Measurements from ENCODE around the gene KCNQ5. TPM values are rescaled to one million over a fixed set of nuclear protein-coding genes. Genes with fewer than 3 reads are reported as not detected.

KCNQ5 gene
- total RNA-seq, 1 experiment from 2014 or later, result not detected

DNA sequence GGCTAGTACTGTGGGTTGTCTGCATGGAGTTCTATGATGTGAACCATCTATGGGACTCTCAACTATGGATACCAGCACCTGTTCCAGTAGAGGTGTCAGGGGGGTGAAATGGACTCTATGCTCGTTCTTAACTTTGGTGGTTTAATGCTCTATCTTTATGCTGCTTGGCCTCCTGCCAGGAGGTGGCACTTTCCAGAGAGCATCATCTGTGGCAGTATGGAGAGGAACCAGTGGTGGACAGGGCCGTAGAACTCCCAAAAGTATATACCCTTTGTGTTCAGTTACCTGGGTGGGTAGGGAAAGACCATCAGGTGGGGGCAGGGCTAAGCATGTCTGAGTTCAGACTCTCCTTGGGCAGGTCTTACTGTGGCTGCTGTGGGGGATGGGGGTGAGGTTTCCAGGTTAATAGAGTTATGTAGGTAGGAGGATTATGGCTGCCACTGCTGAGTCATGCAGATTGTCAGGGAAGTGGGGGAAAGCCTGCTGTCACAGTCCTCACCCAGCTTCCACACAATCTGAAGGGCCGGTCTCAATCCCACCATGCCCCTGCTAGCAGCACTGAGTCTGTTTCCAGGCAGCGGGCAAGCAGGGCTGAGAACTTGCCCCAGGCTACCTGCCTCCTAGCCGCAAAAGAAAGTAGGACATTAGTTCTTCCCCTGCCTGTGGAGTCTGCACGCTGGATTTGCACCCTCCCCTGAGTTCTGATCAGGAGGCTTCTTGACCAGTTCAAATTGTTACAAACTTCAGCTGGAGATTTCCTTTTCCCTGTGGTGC is 284.0 kb downstream of the KCNQ5 start:
- Histone ChIP-seq H2AFZ (ENCODE audit: low read depth, low read length, poor library complexity, severe bottlenecking) (no peak overlapping the region), H3K4me1 (ENCODE audit: control insufficient read depth in 1 of 2, insufficient read depth in 2 of 2, low read length in 2 of 2) (no peaks in the 10 kb centered on the region), H3K9me3 (ENCODE audit: control insufficient read depth in 1 of 2, insufficient read depth in 1 of 2, low read depth in 1 of 2, low read length in 2 of 2) (no peaks in the 10 kb centered on the region), H3K9me2 (ENCODE audit: insufficient read depth) (no peaks in the 10 kb centered on the region), H3K27me3 (ENCODE audit: insufficient read depth, low read length) (peaks cover 12% of the 10 kb centered on the region; the same call in 1 of the 2 replicates), H3K4me2 (ENCODE audit: low read length) (no peak overlapping the region), H3K36me3 (ENCODE audit: control insufficient read depth in 1 of 2, insufficient read depth in 2 of 2, low read length in 2 of 2) (no peaks in the 10 kb centered on the region), H3K27ac (ENCODE audit: low read depth, low read length) (no peak overlapping the region), H3K4me3 (replicated peaks in 1 of 2; ENCODE audit: low read depth in 1 of 2, low read length in 2 of 2) (no peak overlapping the region), H3K79me2 (ENCODE audit: insufficient read depth, low read length) (no peaks in the 10 kb centered on the region), H4K20me1 (ENCODE audit: insufficient read depth) (no peaks in the 10 kb centered on the region), H3K9ac (ENCODE audit: low read length) (no peak overlapping the region)
- ChIA-PET POLR2A (no interaction called here), RAD21 (ENCODE audit: low non-redundant PET in 1 of 2, low total read pairs in 2 of 2, uncharacterized antibody in 2 of 2, unreplicated experiment in 2 of 2) (no interaction called here), CTCF (no interaction called here)
- no peak for TF ChIP-seq POLR2AphosphoS5 (IDR thresholded peaks at IDR 0.05; ENCODE audit: low read depth, low read length)
- no peak for TF ChIP-seq SRF (IDR thresholded peaks at IDR 0.05; ENCODE audit: low read depth)
- TF ChIP-seq SP1 (IDR thresholded peaks at IDR 0.05; ENCODE audit: low read depth), result no peak
- no peak for TF ChIP-seq EZH2phosphoT487 (IDR thresholded peaks at IDR 0.05; ENCODE audit: borderline replicate concordance)
- no peak for TF ChIP-seq SIN3A (IDR thresholded peaks at IDR 0.05; ENCODE audit: low read depth)
- no peak for TF ChIP-seq ZNF274 (IDR thresholded peaks at IDR 0.05; ENCODE audit: low read depth, low read length)
- TF ChIP-seq EGR1 (IDR thresholded peaks at IDR 0.05; ENCODE audit: low read depth), result no peak
- TF ChIP-seq POLR2A (IDR thresholded peaks at IDR 0.05; ENCODE audit: borderline replicate concordance, extremely low read depth, insufficient read depth, insufficient read length), result no peak
- no peak for TF ChIP-seq FOSL1 (IDR thresholded peaks at IDR 0.05; ENCODE audit: low read depth)
- ATAC-seq, result no peak
- no peak for DNase-seq (ENCODE audit: low read depth, low spot score)
- BruUV-seq (replicated peaks), result no TSS peak
- intact Hi-C loops (cut with micrococcal nuclease), result no loop called here

DNA sequence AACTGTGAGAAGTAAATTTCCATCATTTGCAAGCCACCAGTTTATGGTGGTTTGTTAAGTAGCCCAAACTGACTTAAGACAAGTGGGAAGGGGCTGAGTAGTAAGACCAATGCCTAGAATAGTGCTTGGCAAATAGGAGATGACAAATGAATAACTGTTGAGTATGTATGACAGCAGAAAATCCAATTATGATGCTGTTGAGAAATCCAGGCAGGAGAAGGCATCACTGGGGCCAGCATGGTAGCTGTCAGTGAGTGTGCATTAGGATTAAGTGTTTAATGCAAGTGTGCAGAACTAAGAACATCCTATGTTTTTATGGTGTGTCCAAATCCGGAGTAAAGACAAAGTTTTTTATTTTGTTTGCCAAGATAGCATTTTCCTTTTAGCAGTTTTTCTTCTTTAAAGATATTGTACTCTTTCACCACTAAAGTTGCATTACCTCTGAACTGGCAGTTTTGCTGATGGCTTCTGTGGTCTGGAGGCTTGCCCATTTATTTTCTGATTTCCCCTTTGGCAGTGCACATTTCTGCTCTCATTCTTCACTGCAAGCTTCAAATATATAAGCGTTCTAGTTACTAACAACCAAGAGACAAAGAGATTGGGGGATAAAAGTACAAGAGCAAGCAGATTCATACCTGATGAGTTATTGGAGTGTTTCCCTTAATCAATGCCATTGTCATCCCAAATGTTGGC is 289.7 kb downstream of the KCNQ5 start:
- Histone ChIP-seq H3K4me2 (ENCODE audit: low read length) (no peak overlapping the region), H3K79me2 (ENCODE audit: insufficient read depth, low read length) (no peaks in the 10 kb centered on the region), H4K20me1 (ENCODE audit: insufficient read depth) (no peaks in the 10 kb centered on the region), H3K9me3 (ENCODE audit: control insufficient read depth in 1 of 2, insufficient read depth in 1 of 2, low read depth in 1 of 2, low read length in 2 of 2) (no peaks in the 10 kb centered on the region), H3K36me3 (ENCODE audit: control insufficient read depth in 1 of 2, insufficient read depth in 2 of 2, low read length in 2 of 2) (no peaks in the 10 kb centered on the region), H3K4me1 (ENCODE audit: control insufficient read depth in 1 of 2, insufficient read depth in 2 of 2, low read length in 2 of 2) (no peaks in the 10 kb centered on the region), H3K27ac (ENCODE audit: low read depth, low read length) (no peak overlapping the region), H3K27me3 (ENCODE audit: insufficient read depth, low read length) (peaks cover 29% of the 10 kb centered on the region), H3K9ac (ENCODE audit: low read length) (no peak overlapping the region), H3K9me2 (ENCODE audit: insufficient read depth) (no peaks in the 10 kb centered on the region), H2AFZ (ENCODE audit: low read depth, low read length, poor library complexity, severe bottlenecking) (no peak overlapping the region), H3K4me3 (replicated peaks in 1 of 2; ENCODE audit: low read depth in 1 of 2, low read length in 2 of 2) (no peak overlapping the region)
- BruUV-seq (replicated peaks), result no TSS peak
- POLR2A ChIA-PET, result no interaction called here
- no peak for DNase-seq (ENCODE audit: low read depth, low spot score)
- intact Hi-C loops (cut with micrococcal nuclease), result loop anchor here (10.0 kb wide), 1 partner anchor 497 kb away; no protein-coding TSS in a partner anchor
- TF ChIP-seq MAX (IDR thresholded peaks at IDR 0.05), result no peak
- no peak for TF ChIP-seq POLR2AphosphoS5 (IDR thresholded peaks at IDR 0.05; ENCODE audit: low read depth, low read length)
- TF ChIP-seq EGR1 (IDR thresholded peaks at IDR 0.05; ENCODE audit: low read depth), result no peak
- TF ChIP-seq RAD21 (IDR thresholded peaks at IDR 0.05; ENCODE audit: low read depth), result no peak
- TF ChIP-seq EZH2 (IDR thresholded peaks at IDR 0.05), result no peak
- no peak for TF ChIP-seq JUND (IDR thresholded peaks at IDR 0.05)
- ATAC-seq, result no peak
- CTCF ChIA-PET, result no interaction called here
- RAD21 ChIA-PET (ENCODE audit: low non-redundant PET in 1 of 2, low total read pairs in 2 of 2, uncharacterized antibody in 2 of 2, unreplicated experiment in 2 of 2), result no interaction called here

All from HCT116 (cell line).